Muscle layer of duodenum (tissue), 2 donors: Measurements from ENCODE around the gene SNAPC2.
"Not testable (repeated sequence)": the region's sequence is repeated elsewhere in the genome, so short reads cannot be mapped to it uniquely, and the experiment has no call there.

ENCODE experiments used
- H3K27ac ChIP-seq: one replicate; pipeline ENCODE4 v1.7.0; 2013; ENCODE audit warnings: mild to moderate bottlenecking, low read length
- H3K27me3 ChIP-seq: one replicate; pipeline ENCODE4 v1.7.0; 2013; ENCODE audit warnings: low read depth, mild to moderate bottlenecking, control low read depth, low read length
- H3K36me3 ChIP-seq, 2 donors: one replicate each; pipeline ENCODE4 v1.7.0; 2013; ENCODE audit warnings: low read length in 2 of 2, control low read depth in 1 of 2, mild to moderate bottlenecking in 1 of 2; ENCODE audit not compliant: insufficient read depth in 2 of 2, control insufficient read depth in 1 of 2
- H3K4me1 ChIP-seq, 2 donors: one replicate each; pipeline ENCODE4 v1.7.0; 2013; ENCODE audit warnings: low read length in 2 of 2, mild to moderate bottlenecking in 2 of 2, control low read depth in 1 of 2, moderate library complexity in 1 of 2; ENCODE audit not compliant: insufficient read depth in 2 of 2, control insufficient read depth in 1 of 2
- H3K4me3 ChIP-seq, 2 donors: one replicate each; pipeline ENCODE4 v1.7.0; 2013; ENCODE audit warnings: low read length in 2 of 2, low read depth in 1 of 2, mild to moderate bottlenecking in 1 of 2
- H3K9me3 ChIP-seq, 2 donors: one replicate each; pipeline ENCODE4 v1.7.0; 2013; ENCODE audit warnings: low read length in 2 of 2, control low read depth in 1 of 2, mild to moderate bottlenecking in 1 of 2; ENCODE audit not compliant: control insufficient read depth in 1 of 2
- donor health status: healthy.

SNAPC2 gene

GRCh38 chr19:7925171-7925851, 5.2 kb downstream of the SNAPC2 start:
- Histone ChIP-seq H3K4me3 (peak overlapping the region in 1 of 2 donors; percentile 57), H3K27ac (no peak overlapping the region), H3K4me1 (peaks cover 5 to 78% of the 10 kb centered on the region in 2 donors), H3K36me3 (peaks cover 7 to 16% of the 10 kb centered on the region in 2 donors), H3K27me3 (no peaks in the 10 kb centered on the region), H3K9me3 (no peaks in the 10 kb centered on the region)

- H3K27ac ChIP-seq = no peak within 1 kb of the TSS
Observed at GRCh38 chr19:7926021-7926726, 6.0 kb downstream of the SNAPC2 start, which contains the start of gene CTXN1. Gene CTXN1, minus strand, starts transcription at chr19:7926135. Its CDS starts 597 bp downstream, at chr19:7925538.

GRCh38 chr19:7926727-7927604, 6.8 kb downstream of the SNAPC2 start:
- no peak overlapping the region for H3K27ac ChIP-seq
- H3K27me3 ChIP-seq = no peaks in the 10 kb centered on the region
- peaks cover 7 to 22% of the 10 kb centered on the region in 2 donors for H3K36me3 ChIP-seq
- H3K4me1 ChIP-seq = peaks cover 0 to 75% of the 10 kb centered on the region in 2 donors
- no peaks in the 10 kb centered on the region for H3K9me3 ChIP-seq
- peak overlapping the region in 1 of 2 donors; percentile 58 for H3K4me3 ChIP-seq

More at GRCh38 chr19:7926021-7926726, 6.0 kb downstream of the SNAPC2 start, which contains the start of gene CTXN1:
- H3K27me3 ChIP-seq = no peaks in the 10 kb centered on the region
- peaks cover 7 to 17% of the 10 kb centered on the region in 2 donors for H3K36me3 ChIP-seq
- no peaks in the 10 kb centered on the region for H3K9me3 ChIP-seq
- peaks cover 5 to 81% of the 10 kb centered on the region in 2 donors for H3K4me1 ChIP-seq
- peak within 1 kb of the TSS in 1 of 2 donors; percentile 58 for H3K4me3 ChIP-seq

GRCh38 chr19:7927605-7928333, 7.6 kb downstream of the SNAPC2 start:
- Histone ChIP-seq H3K4me1 (peaks cover 0 to 74% of the 10 kb centered on the region in 2 donors), H3K9me3 (no peaks in the 10 kb centered on the region), H3K36me3 (peaks cover 4 to 22% of the 10 kb centered on the region in 2 donors), H3K27me3 (no peaks in the 10 kb centered on the region), H3K27ac (peak overlapping the region; percentile 64), H3K4me3 (peak overlapping the region in 1 of 2 donors; percentile 37)

GRCh38 chr19:7928334-7928706, 8.2 kb downstream of the SNAPC2 start:
- Histone ChIP-seq H3K4me1 (peaks cover 0 to 69% of the 10 kb centered on the region in 2 donors), H3K9me3 (no peaks in the 10 kb centered on the region), H3K36me3 (peaks cover 7 to 23% of the 10 kb centered on the region in 2 donors), H3K27me3 (no peaks in the 10 kb centered on the region), H3K27ac (peak overlapping the region; percentile 64), H3K4me3 (peak overlapping the region in 1 of 2 donors; percentile 37)

- Histone ChIP-seq H3K9me3 (no peaks in the 10 kb centered on the region), H3K27me3 (no peaks in the 10 kb centered on the region), H3K4me3 (peak overlapping the region in 1 of 2 donors; percentile 37), H3K4me1 (peaks cover 0 to 68% of the 10 kb centered on the region in 2 donors), H3K36me3 (peaks cover 12 to 30% of the 10 kb centered on the region in 2 donors), H3K27ac (peak overlapping the region; percentile 64)
Observed at GRCh38 chr19:7928741-7929701, 8.9 kb downstream of the SNAPC2 start.

- H3K4me1 ChIP-seq = peaks cover 0 to 58% of the 10 kb centered on the region in 2 donors
- not testable (repeated sequence) for H3K4me3 ChIP-seq
Observed at GRCh38 chr19:7930030-7930429, 9.9 kb downstream of the SNAPC2 start.

GRCh38 chr19:7930765-7931164, 10.6 kb downstream of the SNAPC2 start:
- H3K4me3 ChIP-seq = no peak overlapping the region
- H3K27ac ChIP-seq = peak overlapping the region; percentile 51
- peaks cover 15 to 47% of the 10 kb centered on the region in 2 donors for H3K36me3 ChIP-seq
- peaks cover 0 to 52% of the 10 kb centered on the region in 2 donors for H3K4me1 ChIP-seq
- H3K27me3 ChIP-seq = no peaks in the 10 kb centered on the region
- no peaks in the 10 kb centered on the region for H3K9me3 ChIP-seq

More at GRCh38 chr19:7930030-7930429, 9.9 kb downstream of the SNAPC2 start:
- H3K27ac ChIP-seq, H3K9me3 ChIP-seq, H3K27me3 ChIP-seq: not testable (repeated sequence)
- H3K36me3 ChIP-seq = peaks cover 12 to 39% of the 10 kb centered on the region in 2 donors

- Histone ChIP-seq H3K4me3 (no peak overlapping the region), H3K9me3 (no peaks in the 10 kb centered on the region), H3K36me3 (peaks cover 17 to 53% of the 10 kb centered on the region in 2 donors), H3K27ac (peak overlapping the region; percentile 51), H3K4me1 (peaks cover 0 to 48% of the 10 kb centered on the region in 2 donors), H3K27me3 (no peaks in the 10 kb centered on the region)
Observed at GRCh38 chr19:7931221-7932061, 11.3 kb downstream of the SNAPC2 start.
